Activated effector memory CD4-positive, alpha-beta T cell treated with anti-CD3 and anti-CD28 coated beads, Interleukin-2, amount 50 U/mL, for 16 hours (primary cell): Measurements from ENCODE around the gene ACTL6B.

Experiments
- DNase-seq: peaks from one replicate; pipeline ENCODE4 v3.0.0-alpha.2; 2020

ACTL6B gene

GRCh38 chr7:100599911-100600729, 56.1 kb downstream of the ACTL6B start:
- DNase-seq, result no peak

DNA sequence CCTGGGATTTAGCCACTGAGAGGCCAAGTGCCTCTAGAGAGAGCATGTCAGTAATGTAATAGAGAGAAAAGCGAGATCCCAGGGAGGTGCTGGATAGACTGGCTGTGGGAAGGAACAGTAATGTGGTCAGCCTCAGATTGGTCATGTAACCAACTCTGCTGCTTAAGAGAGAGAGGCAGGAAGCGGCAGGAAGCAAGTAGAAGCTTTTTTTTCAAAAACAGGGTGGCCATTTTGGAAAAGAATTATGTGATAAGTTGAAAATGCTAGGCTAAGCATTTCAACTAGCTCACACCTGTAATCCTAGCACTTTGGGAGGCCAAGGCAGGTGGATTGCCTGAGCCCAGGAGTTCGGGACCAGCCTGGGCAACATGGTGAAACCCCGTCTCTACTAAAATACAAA, 57.8 kb downstream of the ACTL6B start:
- DNase-seq, result no peak

GRCh38 chr7:100595188-100595587, 61.1 kb downstream of the ACTL6B start:
- no peak for DNase-seq
